PC-9 (cell line): ENCODE measurements around the gene INPP5A. TPM values are rescaled to one million over a fixed set of nuclear protein-coding genes. Genes with fewer than 3 reads are reported as not detected.

Source experiments
- BruUV-seq: library from RNA; stranded (reverse); fragments of 400-500 nt; replicated peaks from 2 replicates; lab custom pipeline; 2021; lab: Mats Ljungman, UMichigan
- CTCF ChIA-PET: fragments of 300-600 bp; sonication (Branson Sonifier 250); formaldehyde crosslinking; loops from one replicate; lab custom pipeline; 2022; ENCODE audit warnings: antibody characterized with exemption; lab: Charles Lee
- POLR2A ChIA-PET: fragments of 300-600 bp; sonication (Branson Sonifier 250); formaldehyde crosslinking; loops from one replicate; lab custom pipeline; 2022; ENCODE audit warnings: antibody characterized with exemption; ENCODE audit not compliant: unreplicated experiment; lab: Charles Lee
- DNase-seq, 2 experiments: peaks; one replicate each; pipeline versions ENCODE4 v3.0.0 to v3.0.0-alpha.2; 2015 to 2022; ENCODE audit warnings: mixed read lengths in 1 of 2
- H2AFZ ChIP-seq: fragments of 200-600 bp; sonication (generic); 2 replicates; pipeline ENCODE4 v1.8.1; 2017; ENCODE audit warnings: antibody characterized with exemption
- H3F3A ChIP-seq: fragments of 200-600 bp; sonication (generic); 2 replicates; pipeline ENCODE4 v1.8.1; 2017; ENCODE audit warnings: antibody characterized with exemption, mild to moderate bottlenecking, low read depth; ENCODE audit not compliant: insufficient read depth
- H3K27ac ChIP-seq: fragments of 200-600 bp; sonication (generic); 2 replicates; pipeline ENCODE4 v1.6.1; 2016; ENCODE audit warnings: mixed run types
- H3K27me3 ChIP-seq: fragments of 200-600 bp; sonication (generic); 2 replicates; pipeline ENCODE4 v1.6.1; 2016; ENCODE audit warnings: low read depth, mixed run types; ENCODE audit not compliant: insufficient read depth
- H3K36me3 ChIP-seq: fragments of 200-600 bp; sonication (generic); 2 replicates; pipeline ENCODE4 v1.6.1; 2016; ENCODE audit warnings: low read depth, mixed run types
- H3K4me1 ChIP-seq: fragments of 200-600 bp; sonication (generic); replicated peaks from 2 replicates; pipeline ENCODE4 v1.6.1; 2016; ENCODE audit warnings: mixed run types; ENCODE audit not compliant: insufficient read depth
- H3K4me2 ChIP-seq: fragments of 200-600 bp; sonication (generic); 2 replicates; pipeline ENCODE4 v1.6.1; 2017; ENCODE audit warnings: mixed run types
- H3K4me3 ChIP-seq: fragments of 200-600 bp; sonication (generic); 2 replicates; pipeline ENCODE4 v1.6.1; 2016; ENCODE audit warnings: mixed run types
- H3K79me2 ChIP-seq: fragments of 200-600 bp; sonication (generic); 2 replicates; pipeline ENCODE4 v1.6.1; 2017; ENCODE audit warnings: low read depth, mixed run types
- H3K9me2 ChIP-seq: fragments of 200-600 bp; sonication (generic); 2 replicates; pipeline ENCODE4 v1.8.1; 2017; ENCODE audit warnings: mild to moderate bottlenecking; ENCODE audit not compliant: insufficient read depth
- H3K9me3 ChIP-seq: fragments of 200-600 bp; sonication (generic); 2 replicates; pipeline ENCODE4 v1.8.1; 2016; ENCODE audit warnings: low read depth; ENCODE audit not compliant: insufficient read depth
- H4K20me1 ChIP-seq: fragments of 200-600 bp; sonication (generic); 2 replicates; pipeline ENCODE4 v1.8.1; 2017; ENCODE audit not compliant: insufficient read depth
- EZH2 ChIP-seq: fragments of 200-600 bp; sonication (generic); IDR thresholded peaks from 2 replicates; pipeline ENCODE4 v1.8.0; 2017; ENCODE audit warnings: antibody characterized with exemption, low read depth
- intact Hi-C: fragments of 100-400 bp; cut with micrococcal nuclease; formaldehyde crosslinking; loops from one replicate; pipeline ENCODE4 v1.10.0; 2022; ENCODE audit not compliant: unreplicated experiment
- total RNA-seq: library from RNA; stranded (reverse); gene quantifications from 2 replicates; pipeline ENCODE4 v1.2.3, GENCODE V29; 2021
- TF ChIP-seq, protein P1 (sequence below): fragments of 200-600 bp; sonication (generic); conservative IDR thresholded peaks from 2 replicates; pipeline ENCODE4 v1.6.1; 2017; ENCODE audit warnings: mixed run types, antibody characterized with exemption, mild to moderate bottlenecking, moderate library complexity

The INPP5A gene
- total RNA-seq, 1 experiment from 2014 or later = 18.4 TPM

DNA sequence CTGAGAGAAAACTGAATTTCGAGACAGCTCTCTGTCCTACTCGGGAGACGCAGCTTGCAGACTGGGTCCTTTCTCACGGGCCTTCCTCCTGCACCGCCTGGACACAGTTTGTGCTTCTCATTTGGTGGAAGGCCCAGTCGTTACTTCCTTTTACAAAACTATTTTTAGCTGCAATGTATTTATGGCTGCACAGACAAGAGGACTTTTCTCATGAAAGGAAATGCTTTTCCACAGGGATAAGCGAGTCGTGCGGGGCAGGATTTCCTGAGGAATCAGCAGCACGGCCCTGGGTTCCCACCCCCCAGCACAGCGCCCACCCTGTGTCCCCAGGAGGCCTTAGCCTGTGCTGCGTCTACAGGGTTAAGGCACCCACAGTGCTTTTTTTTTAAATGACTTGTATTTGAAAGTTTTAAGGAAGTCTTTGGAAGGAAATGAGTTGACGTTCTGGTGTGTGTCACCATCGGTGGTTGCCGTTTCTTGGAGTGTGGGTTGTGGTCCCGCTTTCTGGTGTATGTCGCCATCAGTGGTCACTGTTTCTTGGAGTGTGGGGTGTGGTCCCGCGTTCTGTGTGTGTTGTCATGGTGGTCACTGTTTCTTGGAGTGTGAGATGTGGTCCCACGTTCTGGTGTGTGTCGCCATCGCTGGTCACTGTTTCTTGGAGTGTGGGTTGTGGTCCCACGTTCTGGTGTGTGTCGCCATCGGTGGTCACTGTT, 50.9 kb downstream of the INPP5A start:
- intact Hi-C loops = no loop called here
- DNase-seq = no peak
- Histone ChIP-seq H3K4me1 (peaks cover 26% of the 10 kb centered on the region), H3K9me3 (no peaks in the 10 kb centered on the region), H3K79me2 (peaks cover 21% of the 10 kb centered on the region), H3K4me3 (no peak overlapping the region), H3K27ac (no peak overlapping the region), H3K27me3 (no peaks in the 10 kb centered on the region), H3K36me3 (no peaks in the 10 kb centered on the region), H2AFZ (no peak overlapping the region), H3K4me2 (no peak overlapping the region), H3K9me2 (no peaks in the 10 kb centered on the region), H3F3A (peaks cover 17% of the 10 kb centered on the region), H4K20me1 (no peaks in the 10 kb centered on the region)
- no TSS peak for BruUV-seq
- POLR2A ChIA-PET = no interaction called here
- no peak for TF ChIP-seq EZH2
- CTCF ChIA-PET = no interaction called here

DNA sequence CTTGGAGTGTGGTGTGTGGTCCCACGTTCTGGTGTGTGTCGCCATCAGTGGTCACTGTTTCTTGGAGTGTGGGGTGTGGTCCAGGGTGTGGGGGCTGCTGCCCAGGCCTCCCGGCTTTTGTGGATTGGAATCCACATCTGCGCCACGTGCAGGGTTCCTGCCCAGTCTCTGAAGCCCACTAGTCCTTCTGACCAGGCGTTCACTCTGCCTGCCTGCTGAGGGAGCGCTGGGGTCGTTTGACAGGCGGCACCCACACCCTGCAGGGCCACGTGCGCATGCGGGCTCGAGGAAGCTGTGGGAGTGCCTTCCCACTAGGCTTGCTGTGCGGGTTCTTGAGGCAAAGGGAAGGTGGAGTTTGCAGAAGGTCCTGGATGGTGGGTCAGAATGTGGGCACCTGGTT, 51.4 kb downstream of the INPP5A start:
- no peaks in the 10 kb centered on the region for H3K9me2 ChIP-seq
- no peak overlapping the region for H3K4me2 ChIP-seq
- H3K79me2 ChIP-seq = peaks cover 25% of the 10 kb centered on the region
- no peaks in the 10 kb centered on the region for H4K20me1 ChIP-seq
- no peak overlapping the region for H3K27ac ChIP-seq
- DNase-seq = no peak
- TF ChIP-seq, protein P1, sequence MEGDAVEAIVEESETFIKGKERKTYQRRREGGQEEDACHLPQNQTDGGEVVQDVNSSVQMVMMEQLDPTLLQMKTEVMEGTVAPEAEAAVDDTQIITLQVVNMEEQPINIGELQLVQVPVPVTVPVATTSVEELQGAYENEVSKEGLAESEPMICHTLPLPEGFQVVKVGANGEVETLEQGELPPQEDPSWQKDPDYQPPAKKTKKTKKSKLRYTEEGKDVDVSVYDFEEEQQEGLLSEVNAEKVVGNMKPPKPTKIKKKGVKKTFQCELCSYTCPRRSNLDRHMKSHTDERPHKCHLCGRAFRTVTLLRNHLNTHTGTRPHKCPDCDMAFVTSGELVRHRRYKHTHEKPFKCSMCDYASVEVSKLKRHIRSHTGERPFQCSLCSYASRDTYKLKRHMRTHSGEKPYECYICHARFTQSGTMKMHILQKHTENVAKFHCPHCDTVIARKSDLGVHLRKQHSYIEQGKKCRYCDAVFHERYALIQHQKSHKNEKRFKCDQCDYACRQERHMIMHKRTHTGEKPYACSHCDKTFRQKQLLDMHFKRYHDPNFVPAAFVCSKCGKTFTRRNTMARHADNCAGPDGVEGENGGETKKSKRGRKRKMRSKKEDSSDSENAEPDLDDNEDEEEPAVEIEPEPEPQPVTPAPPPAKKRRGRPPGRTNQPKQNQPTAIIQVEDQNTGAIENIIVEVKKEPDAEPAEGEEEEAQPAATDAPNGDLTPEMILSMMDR = no peak
- no peak for TF ChIP-seq EZH2
- H3K9me3 ChIP-seq = no peaks in the 10 kb centered on the region
- H3F3A ChIP-seq = peaks cover 17% of the 10 kb centered on the region
- H3K4me3 ChIP-seq = no peak overlapping the region
- peaks cover 26% of the 10 kb centered on the region for H3K4me1 ChIP-seq
- intact Hi-C loops = no loop called here
- CTCF ChIA-PET = no interaction called here
- no peaks in the 10 kb centered on the region for H3K36me3 ChIP-seq
- H2AFZ ChIP-seq = no peak overlapping the region
- BruUV-seq = no TSS peak
- H3K27me3 ChIP-seq = no peaks in the 10 kb centered on the region
- POLR2A ChIA-PET = no interaction called here

DNA sequence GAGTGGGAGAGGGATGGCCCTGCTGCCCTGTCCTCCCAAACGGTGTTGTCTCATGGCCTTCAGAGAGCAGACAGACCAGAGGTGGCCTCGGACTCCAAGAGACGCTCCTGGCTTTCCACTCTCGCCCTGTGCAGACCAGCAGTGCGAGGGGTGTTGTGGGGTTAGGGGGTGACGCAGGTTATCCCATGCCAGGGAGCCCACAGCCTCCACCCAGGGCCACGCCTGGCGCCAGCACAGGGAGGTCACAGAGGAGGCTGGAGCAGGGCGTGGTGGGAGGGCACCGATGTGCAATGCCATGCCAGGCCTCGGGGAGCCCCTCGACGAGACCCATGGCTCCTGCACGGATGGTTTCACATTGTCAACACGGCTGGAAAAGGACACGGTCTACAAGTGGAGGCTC, 52.1 kb downstream of the INPP5A start:
- Histone ChIP-seq H4K20me1 (no peaks in the 10 kb centered on the region), H3K27me3 (no peaks in the 10 kb centered on the region), H3K4me3 (no peak overlapping the region), H3K9me3 (no peaks in the 10 kb centered on the region), H3F3A (peaks cover 17% of the 10 kb centered on the region), H3K27ac (no peak overlapping the region), H3K79me2 (peaks cover 27% of the 10 kb centered on the region), H3K9me2 (no peaks in the 10 kb centered on the region), H3K4me2 (no peak overlapping the region), H2AFZ (no peak overlapping the region), H3K4me1 (peaks cover 26% of the 10 kb centered on the region), H3K36me3 (no peaks in the 10 kb centered on the region)
- BruUV-seq = no TSS peak
- DNase-seq = no peak
- intact Hi-C loops = loop anchor here (2.0 to 5.0 kb wide), 3 partner anchors 48 to 127 kb away; partner anchors contain the start of gene INPP5A
- ChIA-PET POLR2A (no interaction called here), CTCF (no interaction called here)
- TF ChIP-seq, protein P1 = no peak
- TF ChIP-seq EZH2 = no peak
